ENCODE results near the gene FBXO7.

Gene FBXO7

GRCh38 chr22:32490279-32490678, 15.7 kb downstream of the FBXO7 start:
- no peak for DNase-seq (ENCODE audit: low read depth)

- no peak for DNase-seq (ENCODE audit: low read depth)
These were observed 17.5 kb downstream of the FBXO7 start for GRCh38 chr22:32492111-32492510.

- DNase-seq (ENCODE audit: low read depth) = no peak
These were observed 18.9 kb downstream of the FBXO7 start for GRCh38 chr22:32493551-32493950.

GRCh38 chr22:32494971-32495370, 20.4 kb downstream of the FBXO7 start:
- no peak for DNase-seq (ENCODE audit: low read depth)

- DNase-seq (ENCODE audit: low read depth) = no peak
These were observed 25.1 kb downstream of the FBXO7 start for GRCh38 chr22:32499666-32500065.

- DNase-seq (ENCODE audit: low read depth) = no peak
These were observed 27.5 kb downstream of the FBXO7 start for GRCh38 chr22:32501836-32502752.

- no peak for DNase-seq (ENCODE audit: low read depth)
These were observed 34.4 kb downstream of the FBXO7 start for GRCh38 chr22:32509045-32509444.

- no peak for DNase-seq (ENCODE audit: low read depth)
These were observed 36.7 kb downstream of the FBXO7 start for GRCh38 chr22:32511274-32511673.

- DNase-seq (ENCODE audit: low read depth) = no peak
These were observed 37.2 kb downstream of the FBXO7 start for GRCh38 chr22:32511776-32512175.

- no peak for DNase-seq (ENCODE audit: low read depth)
These were observed 37.8 kb downstream of the FBXO7 start for GRCh38 chr22:32512267-32512982.

- DNase-seq (ENCODE audit: low read depth) = no peak
These were observed 40.5 kb downstream of the FBXO7 start for GRCh38 chr22:32515084-32515483.

GRCh38 chr22:32517488-32517887, 42.9 kb downstream of the FBXO7 start:
- no peak for DNase-seq (ENCODE audit: low read depth)

GRCh38 chr22:32517921-32518320, 43.3 kb downstream of the FBXO7 start:
- DNase-seq (ENCODE audit: low read depth) = no peak

- DNase-seq (ENCODE audit: low read depth) = no peak
These were observed 43.8 kb downstream of the FBXO7 start for GRCh38 chr22:32518381-32518780.

GRCh38 chr22:32518848-32519247, 44.2 kb downstream of the FBXO7 start:
- DNase-seq (ENCODE audit: low read depth) = no peak

GRCh38 chr22:32520612-32521011, 46.0 kb downstream of the FBXO7 start:
- DNase-seq (ENCODE audit: low read depth) = no peak

- DNase-seq (ENCODE audit: low read depth) = no peak
These were observed 47.6 kb downstream of the FBXO7 start for GRCh38 chr22:32522237-32522636.

- no peak for DNase-seq (ENCODE audit: low read depth)
These were observed 53.1 kb downstream of the FBXO7 start for GRCh38 chr22:32527756-32528155.

GRCh38 chr22:32528316-32528715, 53.7 kb downstream of the FBXO7 start:
- DNase-seq (ENCODE audit: low read depth) = no peak

- DNase-seq (ENCODE audit: low read depth) = peak; percentile 71
These were observed 54.7 kb downstream of the FBXO7 start for GRCh38 chr22:32528984-32529982.

- DNase-seq (ENCODE audit: low read depth) = no peak
These were observed 56.6 kb downstream of the FBXO7 start for GRCh38 chr22:32531228-32531627.
